NK-92 treated with Interleukin-12 subunit alpha and Interleukin-12 subunit beta, amount 100 ng/mL, for 24 hours (cell line): Measurements from ENCODE around the gene NXPH4.

Source experiments
- DNase-seq: peaks from one replicate; lab custom pipeline; 2025; lab: John Stamatoyannopoulos, UW

Gene NXPH4

GRCh38 chr12:57216014-57216911, at the start of gene NXPH4:
TSS of gene NXPH4 (plus strand) at chr12:57216794. CDS start at chr12:57216970, 176 bp downstream.
- no peak for DNase-seq

GRCh38 chr12:57166971-57167371, 49.6 kb upstream of the NXPH4 start:
- no peak for DNase-seq

GRCh38 chr12:57168058-57168457, 48.5 kb upstream of the NXPH4 start:
- no peak for DNase-seq

GRCh38 chr12:57169046-57169795, 47.4 kb upstream of the NXPH4 start:
- no peak for DNase-seq

GRCh38 chr12:57169969-57170368, 46.6 kb upstream of the NXPH4 start:
- DNase-seq: no peak

- DNase-seq: no peak
These were observed 46.2 kb upstream of the NXPH4 start for GRCh38 chr12:57170408-57170807.

GRCh38 chr12:57170927-57171326, 45.7 kb upstream of the NXPH4 start:
- no peak for DNase-seq

- DNase-seq: no peak
These were observed 44.9 kb upstream of the NXPH4 start for GRCh38 chr12:57171668-57172067.

- no peak for DNase-seq
These were observed 43.5 kb upstream of the NXPH4 start for GRCh38 chr12:57173089-57173488.

GRCh38 chr12:57173683-57174082, 42.9 kb upstream of the NXPH4 start:
- no peak for DNase-seq

GRCh38 chr12:57175428-57176138, 41.0 kb upstream of the NXPH4 start:
- DNase-seq: no peak

GRCh38 chr12:57176139-57176477, 40.5 kb upstream of the NXPH4 start:
- DNase-seq: no peak

GRCh38 chr12:57176846-57177245, 39.7 kb upstream of the NXPH4 start:
- no peak for DNase-seq

GRCh38 chr12:57177354-57177753, 39.2 kb upstream of the NXPH4 start:
- no peak for DNase-seq

GRCh38 chr12:57178213-57178612, 38.4 kb upstream of the NXPH4 start:
- no peak for DNase-seq

- DNase-seq: no peak
These were observed 37.1 kb upstream of the NXPH4 start for GRCh38 chr12:57179331-57180086.

GRCh38 chr12:57180321-57180989, 36.1 kb upstream of the NXPH4 start:
- DNase-seq: no peak

- no peak for DNase-seq
These were observed 35.5 kb upstream of the NXPH4 start for GRCh38 chr12:57181072-57181471.

- DNase-seq: no peak
These were observed 34.9 kb upstream of the NXPH4 start for GRCh38 chr12:57181561-57182155.

GRCh38 chr12:57182918-57183575, 33.5 kb upstream of the NXPH4 start:
- peak; percentile 23 for DNase-seq
